GM04503 (cell line): Measurements from ENCODE around the gene NFAM1.

Source experiments
- DNase-seq: peaks from one replicate; pipeline ENCODE4 v3.0.0-alpha.2; 2012; ENCODE audit warnings: low read depth

Gene NFAM1

GRCh38 chr22:42334875-42335512 lies 97.2 kb downstream of the NFAM1 start:
- DNase-seq: no peak

GRCh38 chr22:42333544-42333943 lies 98.7 kb downstream of the NFAM1 start:
- DNase-seq: no peak

GRCh38 chr22:42332089-42332488 lies 100.1 kb downstream of the NFAM1 start:
- no peak for DNase-seq

- DNase-seq: no peak
Measured at GRCh38 chr22:42331014-42331413, 101.2 kb downstream of the NFAM1 start.
